ENCODE measurements around the gene GTF2F2.
A peak's percentile ranks its signal among the peaks of the same experiment; 100 is the strongest.

The GTF2F2 gene

GRCh38 chr13:45302507-45302906 lies 182.2 kb downstream of the GTF2F2 start:
- Histone ChIP-seq H3K36me3 (ENCODE audit: control insufficient read depth, insufficient read depth, low read length) (no peaks in the 10 kb centered on the region), H3K4me1 (ENCODE audit: control insufficient read depth, insufficient read depth, low read length, poor library complexity, severe bottlenecking) (no peaks in the 10 kb centered on the region), H3K9me3 (ENCODE audit: control insufficient read depth, low read length) (no peaks in the 10 kb centered on the region), H3K4me3 (ENCODE audit: extremely low read depth, insufficient read depth, low read length, poor library complexity, severe bottlenecking) (no peak overlapping the region), H3K27ac (ENCODE audit: low read depth, low read length, severe bottlenecking) (no peak overlapping the region)
- WGBS, 2 experiments (ENCODE audit: insufficient coverage in 2 of 2) = 39 to 52% methylated on average over 3 of the region's 3 CpGs

- Histone ChIP-seq H3K4me1 (ENCODE audit: control insufficient read depth, insufficient read depth, low read length, poor library complexity, severe bottlenecking) (no peaks in the 10 kb centered on the region), H3K4me3 (ENCODE audit: extremely low read depth, insufficient read depth, low read length, poor library complexity, severe bottlenecking) (no peak overlapping the region), H3K36me3 (ENCODE audit: control insufficient read depth, insufficient read depth, low read length) (no peaks in the 10 kb centered on the region), H3K27ac (ENCODE audit: low read depth, low read length, severe bottlenecking) (no peak overlapping the region), H3K9me3 (ENCODE audit: control insufficient read depth, low read length) (no peaks in the 10 kb centered on the region)
- no CpG with 5 or more reads among the region's 2 CpGs for WGBS, 2 experiments (ENCODE audit: insufficient coverage in 2 of 2)
Observed at GRCh38 chr13:45303026-45303425, 182.7 kb downstream of the GTF2F2 start.

GRCh38 chr13:45303866-45304265 lies 183.6 kb downstream of the GTF2F2 start:
- no peaks in the 10 kb centered on the region for H3K4me1 ChIP-seq (ENCODE audit: control insufficient read depth, insufficient read depth, low read length, poor library complexity, severe bottlenecking)
- 83 to 93% methylated on average over 5 of the region's 5 CpGs for WGBS, 2 experiments (ENCODE audit: insufficient coverage in 2 of 2)
- no peaks in the 10 kb centered on the region for H3K9me3 ChIP-seq (ENCODE audit: control insufficient read depth, low read length)
- no peaks in the 10 kb centered on the region for H3K36me3 ChIP-seq (ENCODE audit: control insufficient read depth, insufficient read depth, low read length)
- no peak overlapping the region for H3K4me3 ChIP-seq (ENCODE audit: extremely low read depth, insufficient read depth, low read length, poor library complexity, severe bottlenecking)
- no peak overlapping the region for H3K27ac ChIP-seq (ENCODE audit: low read depth, low read length, severe bottlenecking)

GRCh38 chr13:45305079-45305478 lies 184.8 kb downstream of the GTF2F2 start:
- no peaks in the 10 kb centered on the region for H3K36me3 ChIP-seq (ENCODE audit: control insufficient read depth, insufficient read depth, low read length)
- WGBS, 2 experiments (ENCODE audit: insufficient coverage in 2 of 2) = 86% methylated on average over 2 of the region's 5 CpGs

GRCh38 chr13:45306966-45307365 lies 186.7 kb downstream of the GTF2F2 start:
- H3K4me3 ChIP-seq (ENCODE audit: extremely low read depth, insufficient read depth, low read length, poor library complexity, severe bottlenecking) = no peak overlapping the region
- no peaks in the 10 kb centered on the region for H3K9me3 ChIP-seq (ENCODE audit: control insufficient read depth, low read length)

More at GRCh38 chr13:45305079-45305478, 184.8 kb downstream of the GTF2F2 start:
- Histone ChIP-seq H3K4me1 (ENCODE audit: control insufficient read depth, insufficient read depth, low read length, poor library complexity, severe bottlenecking) (no peaks in the 10 kb centered on the region), H3K27ac (ENCODE audit: low read depth, low read length, severe bottlenecking) (no peak overlapping the region), H3K4me3 (ENCODE audit: extremely low read depth, insufficient read depth, low read length, poor library complexity, severe bottlenecking) (no peak overlapping the region), H3K9me3 (ENCODE audit: control insufficient read depth, low read length) (no peaks in the 10 kb centered on the region)

GRCh38 chr13:45310341-45311131 lies 190.2 kb downstream of the GTF2F2 start:
- 41 to 48% methylated on average over 14 of the region's 15 CpGs for WGBS, 2 experiments (ENCODE audit: insufficient coverage in 2 of 2)
- H3K4me3 ChIP-seq (ENCODE audit: extremely low read depth, insufficient read depth, low read length, poor library complexity, severe bottlenecking) = peak overlapping the region; percentile 37
- no peaks in the 10 kb centered on the region for H3K36me3 ChIP-seq (ENCODE audit: control insufficient read depth, insufficient read depth, low read length)
- H3K9me3 ChIP-seq (ENCODE audit: control insufficient read depth, low read length) = no peaks in the 10 kb centered on the region
- H3K4me1 ChIP-seq (ENCODE audit: control insufficient read depth, insufficient read depth, low read length, poor library complexity, severe bottlenecking) = no peaks in the 10 kb centered on the region
- H3K27ac ChIP-seq (ENCODE audit: low read depth, low read length, severe bottlenecking) = no peak overlapping the region

More at GRCh38 chr13:45306966-45307365, 186.7 kb downstream of the GTF2F2 start:
- Histone ChIP-seq H3K4me1 (ENCODE audit: control insufficient read depth, insufficient read depth, low read length, poor library complexity, severe bottlenecking) (no peaks in the 10 kb centered on the region), H3K27ac (ENCODE audit: low read depth, low read length, severe bottlenecking) (no peak overlapping the region), H3K36me3 (ENCODE audit: control insufficient read depth, insufficient read depth, low read length) (no peaks in the 10 kb centered on the region)

- H3K4me1 ChIP-seq (ENCODE audit: control insufficient read depth, insufficient read depth, low read length, poor library complexity, severe bottlenecking) = no peaks in the 10 kb centered on the region
- no peak overlapping the region for H3K4me3 ChIP-seq (ENCODE audit: extremely low read depth, insufficient read depth, low read length, poor library complexity, severe bottlenecking)
- H3K27ac ChIP-seq (ENCODE audit: low read depth, low read length, severe bottlenecking) = no peak overlapping the region
- 85 to 97% methylated on average over 5 to 6 of the region's 10 CpGs for WGBS, 2 experiments (ENCODE audit: insufficient coverage in 2 of 2)
- no peaks in the 10 kb centered on the region for H3K9me3 ChIP-seq (ENCODE audit: control insufficient read depth, low read length)
- H3K36me3 ChIP-seq (ENCODE audit: control insufficient read depth, insufficient read depth, low read length) = no peaks in the 10 kb centered on the region
Observed at GRCh38 chr13:45314822-45315221, 194.5 kb downstream of the GTF2F2 start.

GRCh38 chr13:45315520-45316167 lies 195.3 kb downstream of the GTF2F2 start:
- no peak overlapping the region for H3K4me3 ChIP-seq (ENCODE audit: extremely low read depth, insufficient read depth, low read length, poor library complexity, severe bottlenecking)
- 90 to 93% methylated on average over 9 of the region's 11 CpGs for WGBS, 2 experiments (ENCODE audit: insufficient coverage in 2 of 2)
- H3K4me1 ChIP-seq (ENCODE audit: control insufficient read depth, insufficient read depth, low read length, poor library complexity, severe bottlenecking) = no peaks in the 10 kb centered on the region
- H3K36me3 ChIP-seq (ENCODE audit: control insufficient read depth, insufficient read depth, low read length) = no peaks in the 10 kb centered on the region
- H3K9me3 ChIP-seq (ENCODE audit: control insufficient read depth, low read length) = no peaks in the 10 kb centered on the region
- no peak overlapping the region for H3K27ac ChIP-seq (ENCODE audit: low read depth, low read length, severe bottlenecking)

- Histone ChIP-seq H3K36me3 (ENCODE audit: control insufficient read depth, insufficient read depth, low read length) (no peaks in the 10 kb centered on the region), H3K4me1 (ENCODE audit: control insufficient read depth, insufficient read depth, low read length, poor library complexity, severe bottlenecking) (no peaks in the 10 kb centered on the region), H3K4me3 (ENCODE audit: extremely low read depth, insufficient read depth, low read length, poor library complexity, severe bottlenecking) (no peak overlapping the region), H3K9me3 (ENCODE audit: control insufficient read depth, low read length) (no peaks in the 10 kb centered on the region), H3K27ac (ENCODE audit: low read depth, low read length, severe bottlenecking) (no peak overlapping the region)
- WGBS, 2 experiments (ENCODE audit: insufficient coverage in 2 of 2) = 71 to 92% methylated on average over 2 to 4 of the region's 6 CpGs
Observed at GRCh38 chr13:45316338-45316737, 196.0 kb downstream of the GTF2F2 start.

GRCh38 chr13:45316996-45317395 lies 196.7 kb downstream of the GTF2F2 start:
- H3K4me1 ChIP-seq (ENCODE audit: control insufficient read depth, insufficient read depth, low read length, poor library complexity, severe bottlenecking) = no peaks in the 10 kb centered on the region
- no peak overlapping the region for H3K27ac ChIP-seq (ENCODE audit: low read depth, low read length, severe bottlenecking)
- H3K4me3 ChIP-seq (ENCODE audit: extremely low read depth, insufficient read depth, low read length, poor library complexity, severe bottlenecking) = no peak overlapping the region
- no peaks in the 10 kb centered on the region for H3K9me3 ChIP-seq (ENCODE audit: control insufficient read depth, low read length)
- no peaks in the 10 kb centered on the region for H3K36me3 ChIP-seq (ENCODE audit: control insufficient read depth, insufficient read depth, low read length)
- 94% methylated on average over 2 to 4 of the region's 5 CpGs for WGBS, 2 experiments (ENCODE audit: insufficient coverage in 2 of 2)
